HG02973 (cell line): ENCODE data around the gene GAPVD1.
"Not testable (repeated sequence)": the region's sequence is repeated elsewhere in the genome, so short reads cannot be mapped to it uniquely, and the experiment has no call there.

Experiments used
- ATAC-seq: cut with Tn5 transposase; IDR thresholded peaks from one replicate; pipeline ENCODE4 v1.9.1; 2021; ENCODE audit warnings: moderate library complexity; ENCODE audit not compliant: unreplicated experiment

The GAPVD1 gene

DNA sequence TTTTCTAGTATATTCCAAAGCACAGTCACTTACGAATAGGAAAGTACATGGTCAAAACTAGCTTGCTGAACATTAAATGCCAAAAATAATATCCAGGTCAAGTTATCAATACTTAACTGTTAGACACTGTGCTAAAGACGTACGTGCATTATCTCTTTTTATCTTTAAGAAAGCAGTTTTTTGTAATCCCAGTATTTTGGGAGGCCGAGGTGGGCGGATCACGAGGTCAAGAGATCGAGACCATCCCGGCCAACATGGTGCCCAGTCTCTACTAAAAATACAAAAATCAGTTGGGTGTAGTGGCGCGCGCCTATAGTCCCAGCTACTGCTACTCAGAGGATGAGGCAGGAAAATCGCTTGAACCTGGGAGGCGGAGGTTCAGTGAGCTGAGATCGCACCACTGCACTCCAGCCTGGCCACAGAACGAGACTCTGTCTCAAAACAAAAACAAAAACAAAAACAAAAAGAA lies 17.8 kb upstream of the GAPVD1 start:
- ATAC-seq = no peak

DNA sequence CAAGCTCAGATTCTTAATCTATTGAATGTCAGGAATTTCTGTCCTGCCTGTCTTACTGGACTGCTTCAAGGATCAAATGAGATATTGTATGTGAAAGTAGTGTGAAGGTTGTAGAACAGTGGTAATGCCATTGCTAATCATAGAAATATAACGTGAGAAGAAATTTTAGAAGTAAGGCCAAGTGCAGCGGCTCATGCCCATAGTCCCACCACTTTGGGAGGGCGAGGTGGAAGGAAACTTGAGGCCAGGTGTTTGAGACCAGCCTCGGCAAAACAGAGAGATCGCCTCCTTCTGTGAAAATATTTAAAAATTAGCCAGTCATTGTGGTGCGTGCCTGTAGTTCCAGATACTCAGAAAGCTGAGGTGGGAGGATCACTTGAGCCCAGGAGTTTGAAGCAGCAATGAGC lies 15.4 kb upstream of the GAPVD1 start:
- ATAC-seq = no peak

DNA sequence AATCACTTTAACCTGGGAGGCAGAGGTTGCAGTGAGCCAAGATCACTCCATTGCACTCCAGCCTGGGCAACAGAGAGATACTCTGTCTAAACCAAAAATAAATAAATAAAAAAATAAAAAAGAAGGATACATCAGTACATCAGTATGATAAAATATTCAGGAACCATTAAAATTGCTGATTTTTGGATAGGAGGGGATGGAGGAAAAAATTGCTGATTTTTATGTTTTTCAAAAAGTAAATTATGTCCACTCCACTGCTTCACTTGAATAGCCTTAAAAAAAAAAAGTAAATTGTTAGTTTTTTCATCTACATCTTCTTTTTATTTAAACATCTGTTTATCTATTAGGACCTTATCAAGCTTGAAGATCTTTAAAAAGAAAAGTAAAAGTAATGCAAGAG lies 7.4 kb upstream of the GAPVD1 start:
- ATAC-seq = no peak

- ATAC-seq = no peak
Measured at GRCh38 chr9:125255781-125256391, 5.7 kb upstream of the GAPVD1 start.

DNA sequence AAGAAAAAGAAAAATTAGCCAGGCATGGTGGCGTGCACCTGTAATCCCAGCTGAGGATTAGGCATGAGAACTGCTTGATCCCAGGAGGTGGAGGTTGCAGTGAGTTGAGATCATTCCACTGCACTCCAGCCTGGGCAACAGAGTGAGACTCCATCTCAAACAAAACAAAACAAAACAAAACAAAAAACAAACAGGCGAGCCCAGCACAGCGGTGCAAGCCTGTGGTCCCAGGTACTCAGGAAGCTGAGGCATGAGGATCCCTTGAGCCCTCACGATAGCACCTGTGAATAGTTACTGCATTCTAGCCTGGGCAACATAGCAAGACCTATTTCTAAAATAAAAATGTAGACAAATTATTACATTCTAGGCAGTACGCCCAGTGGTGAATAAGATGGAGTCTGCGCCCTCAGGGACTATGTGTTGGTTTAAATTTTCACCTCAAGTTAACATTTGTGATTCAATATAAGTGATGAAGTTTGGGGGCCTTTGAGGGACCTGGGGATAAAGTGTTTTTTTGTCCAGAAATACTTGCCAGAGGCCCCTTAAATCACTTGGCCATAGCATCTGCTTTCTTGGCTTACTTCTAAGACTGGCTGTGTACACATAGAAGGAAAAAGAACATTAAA lies 3.4 kb upstream of the GAPVD1 start:
- no peak for ATAC-seq

DNA sequence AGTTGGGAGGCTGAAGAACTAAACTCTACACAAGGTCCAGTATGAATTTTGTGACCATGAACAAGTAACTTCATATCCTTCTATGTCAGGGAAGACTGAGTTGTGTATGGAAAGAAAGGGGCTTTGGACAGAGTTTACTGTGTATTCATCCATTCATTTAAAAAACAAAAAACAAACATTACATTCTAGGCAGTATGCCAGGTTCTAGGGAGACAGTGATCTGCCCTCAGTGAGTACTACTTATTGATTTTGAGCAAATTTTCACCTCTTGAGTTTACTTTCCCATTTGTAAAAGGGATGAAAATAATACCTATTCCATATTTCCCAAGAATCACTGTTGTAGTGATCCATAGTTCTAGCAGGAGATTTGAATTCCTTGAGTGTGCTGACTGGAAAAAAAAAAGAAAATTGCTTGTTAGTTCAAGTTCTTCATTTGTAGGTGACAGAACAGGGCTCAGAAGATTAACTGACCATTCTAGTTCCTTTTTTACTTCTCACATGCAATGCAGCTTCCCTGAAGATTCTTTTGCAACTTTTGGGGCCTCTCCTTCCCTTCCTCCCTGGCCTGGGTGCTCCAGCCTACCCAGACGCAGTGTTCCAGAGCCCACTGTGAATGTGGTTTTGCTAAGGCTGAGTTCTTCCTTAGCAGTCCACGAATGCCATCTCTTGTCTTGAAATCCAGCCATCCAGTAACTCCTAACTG lies 2.6 kb upstream of the GAPVD1 start:
- no peak for ATAC-seq

DNA sequence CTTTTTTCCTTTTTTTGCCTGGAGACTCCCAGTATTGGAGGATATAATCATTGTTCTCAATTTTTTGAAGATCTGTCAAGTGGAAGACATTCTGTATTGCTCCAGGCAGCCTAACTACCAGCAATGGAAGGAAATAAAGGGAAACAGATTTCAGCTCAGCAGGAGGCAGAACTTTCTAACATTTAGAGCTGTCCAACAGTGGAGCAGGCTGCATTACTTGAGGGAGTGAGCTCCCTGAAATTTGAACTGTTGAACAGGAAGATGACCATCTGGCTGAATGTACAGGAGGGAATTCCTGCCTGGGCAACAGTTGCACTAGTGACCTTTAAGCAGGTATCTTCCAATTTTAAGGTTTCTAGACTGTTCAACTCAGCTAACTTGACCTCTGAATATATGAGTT lies 1.1 kb upstream of the GAPVD1 start:
- ATAC-seq = no peak

DNA sequence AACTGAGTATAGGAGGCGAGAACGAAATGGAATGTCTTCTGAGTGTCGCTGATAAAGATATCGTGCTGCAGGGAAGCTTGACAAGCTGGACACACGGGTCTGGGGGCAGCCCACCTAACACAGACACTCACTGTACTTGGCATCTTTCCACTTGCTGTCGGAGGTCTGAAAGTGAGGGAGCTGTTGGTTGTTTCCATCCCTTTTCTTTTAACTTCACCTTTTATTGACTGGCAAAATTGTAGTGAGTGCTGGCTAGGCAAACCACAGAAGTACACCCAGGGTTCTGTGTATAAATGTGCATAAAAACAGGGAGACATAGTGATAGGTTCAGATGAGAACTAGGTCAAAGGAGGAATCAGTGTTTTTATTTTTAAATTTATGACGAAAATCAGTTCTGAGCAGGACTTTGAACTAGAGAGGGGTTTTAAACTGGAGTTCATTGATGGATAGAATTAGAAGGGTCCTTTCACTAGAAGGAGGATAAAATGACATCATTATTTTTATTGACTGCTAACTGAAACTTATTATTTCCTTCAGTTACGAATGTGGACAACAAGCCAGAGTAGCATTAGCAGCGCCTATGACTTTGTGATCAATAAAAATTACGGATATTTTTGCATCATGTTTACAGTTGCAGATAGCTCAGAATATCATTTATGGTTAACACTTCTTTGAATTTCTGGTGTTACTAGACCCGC lies 817 bp downstream of the GAPVD1 start:
- no peak for ATAC-seq

DNA sequence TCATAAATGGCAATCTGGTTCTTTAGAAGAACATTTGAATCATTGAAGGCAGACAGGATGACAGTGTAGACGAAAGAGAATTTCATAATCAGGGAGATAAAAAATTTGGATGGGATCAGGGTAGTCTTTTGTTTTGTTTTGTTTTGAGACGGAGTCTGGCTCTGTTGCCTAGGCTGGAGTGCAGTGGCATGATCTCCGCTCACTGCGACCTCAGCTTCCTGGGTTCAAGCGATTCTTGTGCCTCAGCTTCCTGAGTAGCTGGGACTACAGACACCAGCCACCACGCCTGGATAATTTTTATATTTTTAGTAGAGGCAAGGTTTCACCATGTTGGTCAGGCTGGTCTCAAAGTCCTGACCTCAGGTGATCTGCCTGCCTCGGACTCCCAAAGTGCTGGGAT lies 2.4 kb downstream of the GAPVD1 start:
- ATAC-seq = not testable (repeated sequence)

DNA sequence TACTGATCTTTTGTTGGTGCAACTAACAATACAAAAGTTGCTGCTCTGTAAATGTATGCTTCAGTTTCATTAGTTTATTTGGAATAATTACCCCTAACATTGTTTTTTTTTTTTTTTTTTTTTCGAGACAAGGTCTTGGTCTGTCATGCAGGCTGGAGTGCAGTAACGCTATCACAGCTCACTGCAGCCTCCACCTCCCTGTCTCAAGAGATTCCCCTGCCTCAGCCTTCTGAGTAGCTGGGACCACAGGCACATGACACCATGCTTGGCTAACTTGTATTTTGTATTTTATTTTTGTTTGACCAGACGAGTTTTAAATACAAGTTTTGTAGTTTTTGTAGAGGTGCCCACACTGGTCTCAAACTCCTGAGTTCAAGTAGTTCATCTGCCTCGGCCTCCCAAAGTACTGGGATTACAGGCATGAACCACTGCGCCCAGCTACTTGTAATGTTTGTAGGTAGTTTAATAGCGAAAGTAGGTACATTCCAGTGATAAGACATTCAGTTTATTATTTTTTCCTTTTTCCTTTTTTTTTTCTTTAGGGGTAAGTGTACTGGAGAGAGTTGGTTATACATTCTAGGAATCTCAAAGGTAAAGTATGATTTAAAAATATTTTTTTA lies 6.9 kb downstream of the GAPVD1 start:
- ATAC-seq = no peak

- no peak for ATAC-seq
Measured at GRCh38 chr9:125269014-125269397, 7.4 kb downstream of the GAPVD1 start.

GRCh38 chr9:125271081-125271480 lies 9.5 kb downstream of the GAPVD1 start:
- no peak for ATAC-seq

GRCh38 chr9:125272697-125273096 lies 11.1 kb downstream of the GAPVD1 start:
- ATAC-seq = no peak

- no peak for ATAC-seq
Measured at GRCh38 chr9:125276771-125277170, 15.1 kb downstream of the GAPVD1 start.

GRCh38 chr9:125277411-125277810 lies 15.8 kb downstream of the GAPVD1 start:
- ATAC-seq = no peak

DNA sequence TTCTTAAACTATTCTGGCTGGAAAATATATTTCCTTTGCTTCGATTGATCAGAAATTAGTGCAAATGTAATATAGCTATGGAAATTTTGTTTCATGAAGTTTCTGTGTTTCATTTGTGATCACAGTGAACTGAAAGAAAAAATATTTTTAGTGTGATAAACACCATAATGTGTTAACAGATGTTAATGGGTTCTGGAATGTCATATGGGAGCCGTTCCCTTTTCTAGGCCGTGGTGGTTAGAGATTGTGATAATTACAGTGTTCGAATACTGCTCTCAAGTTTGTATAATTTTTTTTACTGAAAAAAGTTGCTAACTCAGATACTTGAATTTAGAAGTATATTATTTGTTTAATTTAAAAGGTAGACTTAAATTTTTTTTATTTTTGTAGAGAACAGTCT lies 19.3 kb downstream of the GAPVD1 start:
- no peak for ATAC-seq

DNA sequence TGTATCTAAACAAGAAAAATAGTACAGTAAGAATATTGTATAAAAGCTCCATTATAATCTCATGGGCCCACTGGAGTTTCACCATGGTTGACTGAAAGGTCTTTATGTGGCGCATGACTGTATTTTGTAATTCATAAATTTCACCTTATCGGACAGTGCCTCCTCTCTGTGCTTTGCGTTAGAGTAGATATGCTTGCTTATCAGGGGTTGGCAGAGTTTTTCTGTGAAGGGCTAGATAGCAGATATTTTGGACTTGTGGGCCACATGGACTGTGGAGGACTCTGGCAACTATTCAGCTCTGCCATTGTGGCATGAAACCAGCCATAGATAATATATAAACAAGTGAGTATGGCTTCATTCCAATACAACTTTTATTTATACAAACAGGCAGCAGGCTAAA lies 23.2 kb downstream of the GAPVD1 start:
- ATAC-seq = no peak

GRCh38 chr9:125286935-125287433 lies 25.4 kb downstream of the GAPVD1 start:
- ATAC-seq = not testable (repeated sequence)

GRCh38 chr9:125293134-125293533 lies 31.5 kb downstream of the GAPVD1 start:
- ATAC-seq = no peak

DNA sequence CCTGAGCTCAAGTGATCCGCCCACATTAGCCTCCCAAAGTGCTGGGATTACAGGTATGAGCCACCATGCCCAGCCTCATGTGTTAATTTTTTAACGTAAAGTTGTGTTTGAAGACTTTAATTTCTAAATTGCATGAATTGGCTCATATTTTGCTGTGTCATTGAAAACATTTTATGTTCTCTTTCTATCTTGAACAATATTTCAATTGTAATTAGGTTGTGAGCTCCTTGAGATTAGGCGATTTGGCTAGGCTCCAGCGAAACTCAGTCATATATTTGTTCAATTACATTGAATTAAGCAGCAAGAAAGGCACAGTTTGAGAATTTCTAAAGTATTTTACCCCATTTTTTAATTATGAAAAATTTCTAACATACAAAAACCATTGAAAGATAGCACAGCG lies 34.0 kb downstream of the GAPVD1 start:
- ATAC-seq = no peak

- ATAC-seq = no peak
Measured at GRCh38 chr9:125296843-125297372, 35.3 kb downstream of the GAPVD1 start.
